ENCODE results near the gene SGCD.

SGCD gene

GRCh38 chr5:156438076-156438475 lies 111.1 kb downstream of the SGCD start:
- FAIRE-seq: no peak

DNA sequence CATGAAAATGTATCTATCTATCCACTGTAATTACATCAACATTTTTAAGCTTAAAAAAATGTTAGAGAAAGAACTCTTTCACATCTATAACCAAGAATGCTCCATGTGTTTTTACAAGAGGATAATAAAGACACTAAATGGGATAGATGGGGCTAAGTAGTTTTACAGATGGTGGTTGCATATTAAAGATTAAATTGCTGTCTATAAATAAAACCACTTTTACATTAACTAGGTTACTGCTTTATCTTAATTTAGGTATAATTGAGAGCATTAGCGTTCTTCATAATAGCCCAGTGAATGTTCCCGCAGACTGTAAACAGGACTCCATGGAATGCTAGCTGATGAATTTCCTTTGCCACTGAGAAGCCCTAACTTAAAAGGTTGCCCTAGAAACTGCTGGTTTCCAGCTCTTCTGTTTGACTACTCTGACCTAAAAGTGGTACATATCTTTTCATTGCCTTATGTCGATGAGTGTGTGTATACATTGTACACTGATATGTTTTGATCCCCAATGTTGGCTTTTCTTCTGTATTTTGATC lies 117.9 kb downstream of the SGCD start:
- DNase-seq (ENCODE audit: extremely low spot score, insufficient read length, low read depth) (no peak), FAIRE-seq (no peak)

More at GRCh38 chr5:156438076-156438475, 111.1 kb downstream of the SGCD start:
- no peak for DNase-seq (ENCODE audit: extremely low spot score, insufficient read length, low read depth)

- DNase-seq (ENCODE audit: extremely low spot score, insufficient read length, low read depth): no peak
- no peak for FAIRE-seq
Observed at GRCh38 chr5:156446526-156446925, 119.6 kb downstream of the SGCD start.

GRCh38 chr5:156450778-156451177 lies 123.8 kb downstream of the SGCD start:
- FAIRE-seq (no peak), DNase-seq (ENCODE audit: extremely low spot score, insufficient read length, low read depth) (no peak)

- FAIRE-seq (no peak), DNase-seq (ENCODE audit: extremely low spot score, insufficient read length, low read depth) (no peak)
Observed at GRCh38 chr5:156451505-156451904, 124.5 kb downstream of the SGCD start.

DNA sequence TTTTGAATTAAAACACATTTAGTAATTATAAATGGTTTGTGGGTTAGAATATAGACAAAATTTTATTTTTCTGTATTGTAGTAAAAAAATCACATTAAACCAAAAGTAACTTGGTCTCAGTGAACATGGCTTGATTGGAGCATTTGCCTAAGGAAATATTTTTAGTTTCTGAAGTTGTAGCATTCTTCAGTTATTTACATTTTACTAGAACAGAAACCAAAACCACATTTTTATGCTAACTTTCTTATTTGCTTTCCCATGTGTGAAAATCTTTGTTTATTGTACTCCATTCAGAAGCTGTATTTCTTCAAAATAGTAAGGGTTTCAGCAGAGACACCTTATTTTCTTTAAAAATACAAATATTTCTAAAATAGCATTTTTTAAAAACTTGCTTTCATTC lies 129.9 kb downstream of the SGCD start:
- FAIRE-seq: no peak
- no peak for DNase-seq (ENCODE audit: extremely low spot score, insufficient read length, low read depth)

- FAIRE-seq: no peak
- DNase-seq (ENCODE audit: extremely low spot score, insufficient read length, low read depth): no peak
Observed at GRCh38 chr5:156459812-156460385, 132.9 kb downstream of the SGCD start.

DNA sequence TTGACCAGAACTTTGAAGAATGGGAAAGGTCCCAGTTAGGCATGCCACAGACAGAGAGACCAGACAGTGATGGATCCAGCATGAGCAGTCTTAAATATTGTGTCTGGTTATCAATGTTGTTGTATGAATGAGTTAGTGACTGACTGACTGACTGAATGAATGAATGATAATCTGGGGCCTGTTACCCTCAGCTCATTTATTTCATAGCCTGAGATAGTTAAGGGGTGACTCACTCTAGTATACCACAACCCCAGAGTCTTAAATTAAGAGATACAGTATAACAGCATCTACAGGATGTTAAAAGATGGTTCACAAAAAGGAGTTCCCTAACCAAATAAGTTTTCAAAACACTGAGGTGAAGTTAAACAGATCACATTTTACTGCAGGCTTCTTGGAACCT lies 133.5 kb downstream of the SGCD start:
- DNase-seq (ENCODE audit: extremely low spot score, insufficient read length, low read depth): no peak
- FAIRE-seq: no peak

GRCh38 chr5:156466871-156467270 lies 139.9 kb downstream of the SGCD start:
- FAIRE-seq: no peak
- DNase-seq (ENCODE audit: extremely low spot score, insufficient read length, low read depth): no peak

DNA sequence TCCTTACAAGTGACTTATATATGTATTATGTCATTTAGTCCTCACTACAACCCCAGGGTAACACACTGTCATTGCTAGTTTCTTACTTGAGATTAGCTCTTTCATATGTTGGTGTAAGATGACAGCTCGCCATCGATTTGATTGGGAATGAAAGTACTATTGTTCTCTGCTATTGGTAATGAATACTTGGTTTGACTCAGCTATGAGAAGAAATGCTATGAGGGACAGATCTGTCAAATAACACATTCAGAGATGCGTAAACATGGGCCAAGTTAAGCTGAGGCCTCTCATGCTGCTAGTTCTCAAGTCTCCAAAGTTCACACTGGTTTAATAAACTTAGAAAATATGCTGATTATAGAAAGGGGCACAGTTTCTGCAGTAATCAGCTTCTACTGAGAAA lies 142.7 kb downstream of the SGCD start:
- DNase-seq (ENCODE audit: extremely low spot score, insufficient read length, low read depth) (no peak), FAIRE-seq (no peak)

- DNase-seq (ENCODE audit: extremely low spot score, insufficient read length, low read depth) (no peak), FAIRE-seq (no peak)
Observed at GRCh38 chr5:156471893-156472292, 144.9 kb downstream of the SGCD start.

DNA sequence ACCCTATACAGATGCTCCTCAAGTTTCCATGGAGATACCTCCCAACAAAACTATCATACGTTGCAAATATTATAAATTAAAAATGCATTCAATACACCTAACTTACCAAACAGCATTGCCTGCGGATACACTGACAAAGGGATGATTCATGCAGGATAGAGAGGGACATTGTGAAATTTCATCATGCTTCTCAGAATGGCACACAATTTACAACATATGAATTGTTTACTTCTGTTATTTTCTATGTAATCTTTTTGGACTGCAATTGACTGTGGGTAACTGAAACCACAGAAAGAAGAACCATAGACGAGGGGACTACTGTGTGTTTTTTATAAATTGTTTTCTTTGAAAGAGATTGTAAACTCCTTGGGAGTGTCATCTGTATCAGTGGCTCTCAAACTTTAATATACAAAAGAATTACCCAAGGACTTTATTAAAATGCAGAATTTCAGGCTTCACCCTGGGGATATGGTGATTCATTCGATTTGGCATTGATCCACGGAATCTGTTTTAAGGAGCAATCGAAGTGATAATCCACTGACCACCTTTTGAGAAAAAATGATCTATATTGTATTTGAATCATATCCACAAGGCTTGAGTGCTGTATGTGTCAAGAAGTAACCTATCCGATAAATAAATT lies 146.4 kb downstream of the SGCD start:
- DNase-seq (ENCODE audit: extremely low spot score, insufficient read length, low read depth) (no peak), FAIRE-seq (no peak)

GRCh38 chr5:156474251-156474650 lies 147.3 kb downstream of the SGCD start:
- DNase-seq (ENCODE audit: extremely low spot score, insufficient read length, low read depth) (no peak), FAIRE-seq (no peak)

DNA sequence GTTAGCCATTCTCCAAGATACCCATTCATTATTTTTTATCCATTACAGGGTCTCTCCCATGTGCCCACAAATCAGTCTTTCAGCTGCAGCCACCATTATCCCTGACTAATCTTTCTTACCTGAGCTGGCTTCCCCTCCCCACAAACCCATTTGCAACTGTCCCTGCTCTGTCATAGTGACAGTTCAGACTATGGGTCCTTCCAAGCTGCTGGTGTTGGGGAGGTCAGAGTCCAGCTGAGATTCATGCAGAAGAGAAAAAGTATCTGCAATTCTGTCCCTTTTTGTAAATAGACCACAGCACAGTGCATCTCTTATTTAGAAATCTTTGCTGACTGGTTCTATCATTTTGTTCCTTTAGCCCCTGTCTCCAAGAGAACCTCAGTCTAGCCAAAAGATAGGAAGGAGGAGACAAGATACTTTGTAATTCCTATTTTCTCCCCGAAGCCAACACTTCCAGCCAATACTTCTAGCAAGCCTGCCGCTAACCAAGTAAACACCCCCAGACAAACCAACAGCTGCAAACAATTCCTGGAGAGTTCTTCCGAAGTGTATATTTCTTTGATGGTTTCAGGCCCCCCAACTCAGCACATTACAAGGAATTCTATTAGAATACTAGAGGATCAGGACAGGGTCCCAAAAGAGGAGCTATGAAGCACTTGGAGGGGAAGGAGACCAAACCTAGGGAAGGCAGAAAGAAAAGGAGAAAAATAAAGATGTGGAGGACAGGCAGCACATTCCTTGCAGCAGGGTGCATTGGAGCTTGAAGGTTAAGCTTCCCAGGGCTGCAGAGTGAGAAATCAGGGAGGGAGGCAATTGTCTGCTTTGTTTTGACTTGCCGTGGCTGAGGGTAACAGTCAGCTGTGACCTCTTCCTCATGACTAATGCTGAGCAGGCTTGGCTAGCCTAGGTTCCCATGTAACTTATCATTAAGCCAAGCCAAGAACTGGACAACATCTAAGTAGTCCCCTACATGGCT lies 148.5 kb downstream of the SGCD start:
- FAIRE-seq (no peak), DNase-seq (ENCODE audit: extremely low spot score, insufficient read length, low read depth) (no peak)

DNA sequence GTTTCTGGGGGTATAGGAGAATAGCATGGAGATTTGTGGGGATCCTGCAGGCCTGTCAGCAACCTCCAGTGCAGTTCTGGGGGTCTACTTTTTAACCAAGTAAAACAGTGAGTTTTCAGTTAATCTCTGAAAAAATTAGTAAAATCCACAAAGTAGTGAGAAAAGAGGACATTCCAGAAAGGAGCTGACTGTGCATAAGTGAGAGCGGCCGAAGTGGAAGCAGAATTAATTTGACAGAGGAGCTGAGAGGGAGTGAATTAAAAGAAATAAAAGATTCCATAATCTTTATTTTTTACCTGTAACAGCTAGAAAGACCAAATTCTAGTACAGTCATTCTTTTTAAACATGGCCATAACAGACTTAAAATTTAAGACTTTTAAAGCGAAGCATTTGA lies 149.2 kb downstream of the SGCD start:
- FAIRE-seq (no peak), DNase-seq (ENCODE audit: extremely low spot score, insufficient read length, low read depth) (no peak)

DNA sequence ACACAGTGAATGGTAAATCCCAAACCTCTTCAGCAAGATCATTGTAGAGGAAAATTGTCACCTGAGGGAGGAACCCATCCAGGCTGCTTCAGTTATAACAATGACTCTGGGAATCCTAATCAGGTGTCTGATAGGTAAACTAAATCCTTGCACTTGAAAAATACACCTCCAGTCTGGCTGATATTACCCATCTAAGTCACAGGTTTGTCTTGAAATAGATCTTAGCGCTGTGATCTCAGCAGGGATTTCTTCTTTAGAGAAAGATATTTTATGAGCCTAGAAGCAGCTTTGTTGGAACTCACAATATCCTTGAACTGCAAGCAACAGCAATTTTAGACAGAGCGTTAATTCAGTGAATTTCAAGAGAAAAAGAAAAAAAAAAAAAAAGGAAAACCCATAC lies 149.7 kb downstream of the SGCD start:
- FAIRE-seq (no peak), DNase-seq (ENCODE audit: extremely low spot score, insufficient read length, low read depth) (no peak)

- DNase-seq (ENCODE audit: extremely low spot score, insufficient read length, low read depth): no peak
- FAIRE-seq: no peak
Observed at GRCh38 chr5:156477196-156477595, 150.2 kb downstream of the SGCD start.

GRCh38 chr5:156479849-156480248 lies 152.9 kb downstream of the SGCD start:
- DNase-seq (ENCODE audit: extremely low spot score, insufficient read length, low read depth): no peak
- FAIRE-seq: no peak

DNA sequence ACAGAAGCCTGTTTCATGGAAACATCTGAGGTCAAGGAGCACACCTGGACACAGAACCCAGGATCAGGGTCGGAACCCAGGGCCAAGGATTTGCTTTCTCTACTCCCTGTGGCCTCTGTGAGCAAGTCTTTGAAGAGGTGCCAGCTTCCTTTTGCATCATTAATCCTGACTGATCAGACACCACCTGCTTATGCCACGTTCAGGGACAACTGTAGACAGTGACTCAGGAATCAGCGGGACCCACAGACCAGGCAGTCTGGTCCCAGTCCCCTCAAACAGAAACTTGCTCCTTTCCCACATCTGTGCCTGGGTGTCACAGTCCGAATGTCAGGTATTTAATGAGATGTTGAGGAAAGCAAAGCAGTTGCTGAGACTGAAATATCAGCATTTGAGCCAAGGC lies 154.8 kb downstream of the SGCD start:
- DNase-seq (ENCODE audit: extremely low spot score, insufficient read length, low read depth) (no peak), FAIRE-seq (no peak)

DNA sequence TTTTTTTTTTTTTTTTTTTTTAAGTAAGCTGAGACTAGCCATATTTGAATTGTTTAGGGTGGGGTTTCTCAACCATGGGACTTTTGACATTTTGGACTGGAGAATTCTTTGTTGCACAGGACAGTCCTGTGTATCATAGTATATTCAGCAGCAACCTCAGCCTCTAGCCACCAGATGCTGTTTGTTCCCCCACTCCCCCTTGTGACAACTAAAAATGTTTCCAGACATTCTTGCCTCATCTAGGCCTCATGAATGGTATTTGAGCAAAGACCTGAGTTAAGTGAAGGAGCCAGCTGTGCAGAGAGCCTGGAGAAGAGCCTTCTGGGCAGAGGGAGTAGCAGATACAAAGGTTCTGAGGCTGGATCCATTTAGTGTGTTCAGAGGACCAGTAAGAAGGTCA lies 155.9 kb downstream of the SGCD start:
- DNase-seq (ENCODE audit: extremely low spot score, insufficient read length, low read depth) (no peak), FAIRE-seq (no peak)
